GM23338 (cell line): Measurements from ENCODE around the gene SIGLEC6. TPM values are rescaled to one million over a fixed set of nuclear protein-coding genes. Genes with fewer than 3 reads are reported as not detected.

Source experiments
- ATAC-seq: fragments of 200-7000 bp; cut with Tn5 transposase; 3 replicates; pipeline ENCODE4 v1.9.1; 2020
- DNase-seq: peaks from one replicate; pipeline ENCODE4 v3.0.0-alpha.2; 2015; ENCODE audit warnings: low spot score
- H2AFZ ChIP-seq: fragments of 200-600 bp; sonication (generic); 2 replicates; pipeline ENCODE4 v1.8.0; 2016; ENCODE audit warnings: antibody characterized with exemption, mild to moderate bottlenecking, moderate library complexity
- H3F3A ChIP-seq: fragments of 200-600 bp; sonication (generic); replicated peaks from 2 replicates; pipeline ENCODE4 v1.8.0; 2017; ENCODE audit warnings: antibody characterized with exemption, mixed run types, low read depth
- H3K27ac ChIP-seq: fragments of 200-600 bp; sonication (generic); 2 replicates; pipeline ENCODE4 v1.6.1; 2016; ENCODE audit warnings: low read depth
- H3K27me3 ChIP-seq: fragments of 200-600 bp; sonication (generic); 2 replicates; pipeline ENCODE4 v1.8.0; 2016; ENCODE audit warnings: mild to moderate bottlenecking, mixed run types, moderate library complexity; ENCODE audit not compliant: insufficient read depth
- H3K36me3 ChIP-seq: fragments of 200-600 bp; sonication (generic); 2 replicates; pipeline ENCODE4 v1.8.0; 2016; ENCODE audit warnings: mild to moderate bottlenecking; ENCODE audit not compliant: insufficient read depth
- H3K4me1 ChIP-seq: fragments of 200-600 bp; sonication (generic); 2 replicates; pipeline ENCODE4 v1.8.0; 2016; ENCODE audit warnings: mild to moderate bottlenecking, moderate library complexity; ENCODE audit not compliant: insufficient read depth
- H3K4me2 ChIP-seq: fragments of 200-600 bp; sonication (generic); 2 replicates; pipeline ENCODE4 v1.7.1; 2017; ENCODE audit warnings: mixed run types
- H3K4me3 ChIP-seq: fragments of 200-600 bp; sonication (generic); 2 replicates; pipeline ENCODE4 v1.6.1; 2016; ENCODE audit warnings: mixed run types
- H3K79me2 ChIP-seq: fragments of 200-600 bp; sonication (generic); replicated peaks from 2 replicates; pipeline ENCODE4 v1.8.0; 2017; ENCODE audit warnings: mild to moderate bottlenecking; ENCODE audit not compliant: insufficient read depth
- H3K9me2 ChIP-seq: fragments of 200-600 bp; sonication (generic); 2 replicates; pipeline ENCODE4 v1.8.0; 2017; ENCODE audit not compliant: insufficient read depth
- H4K20me1 ChIP-seq: fragments of 200-600 bp; sonication (generic); replicated peaks from 2 replicates; pipeline ENCODE4 v1.8.0; 2017; ENCODE audit warnings: mild to moderate bottlenecking; ENCODE audit not compliant: insufficient read depth
- H3K27ac Mint-ChIP-seq: 2 replicates; pipeline ENCODE4 v1.8.0; 2020; ENCODE audit warnings: inconsistent platforms, mild to moderate bottlenecking, moderate library complexity, mixed read lengths
- H3K27me3 Mint-ChIP-seq: 3 replicates; pipeline ENCODE4 v1.8.0; 2022; ENCODE audit warnings: low read depth, mild to moderate bottlenecking, moderate library complexity, mixed read lengths, inconsistent platforms; ENCODE audit not compliant: insufficient read depth, poor library complexity
- H3K36me3 Mint-ChIP-seq: 3 replicates; pipeline ENCODE4 v1.8.0; 2021; ENCODE audit warnings: low read depth, mild to moderate bottlenecking, inconsistent platforms, moderate library complexity, mixed read lengths
- H3K4me1 Mint-ChIP-seq: 3 replicates; pipeline ENCODE4 v1.8.0; 2020; ENCODE audit warnings: mild to moderate bottlenecking, inconsistent platforms, mixed read lengths
- H3K4me3 Mint-ChIP-seq: 3 replicates; pipeline ENCODE4 v1.8.0; 2021; ENCODE audit warnings: moderate library complexity, mild to moderate bottlenecking, inconsistent platforms, mixed read lengths
- H3K9me3 Mint-ChIP-seq: 3 replicates; pipeline ENCODE4 v1.8.0; 2020; ENCODE audit warnings: moderate library complexity, mild to moderate bottlenecking, inconsistent platforms, mixed read lengths
- CREB1 ChIP-seq: fragments of 250-450 bp; sonication (Bioruptor Pico); IDR thresholded peaks from 2 replicates; pipeline ENCODE4 v1.5.0; 2020; ENCODE audit warnings: low read depth, mild to moderate bottlenecking, moderate library complexity
- JUNB ChIP-seq: IDR thresholded peaks from one replicate; pipeline ENCODE4 v1.6.1; 2016; ENCODE audit warnings: antibody characterized with exemption; ENCODE audit not compliant: unreplicated experiment
- NANOG ChIP-seq: IDR thresholded peaks from 2 replicates; pipeline ENCODE4 v1.6.1; 2016; ENCODE audit warnings: antibody characterized with exemption, borderline replicate concordance
- POLR2AphosphoS5 ChIP-seq: IDR thresholded peaks from 2 replicates; pipeline ENCODE4 v1.6.1; 2016; ENCODE audit warnings: antibody characterized with exemption, low read depth
- ZNF331 ChIP-seq: fragments of 250-450 bp; sonication (Bioruptor Pico); IDR thresholded peaks from 2 replicates; pipeline ENCODE4 v1.5.0; 2020; ENCODE audit warnings: low read depth, mild to moderate bottlenecking, moderate library complexity
- polyA plus RNA-seq: library from polyadenylated mRNA; unstranded; fragments of >200 nt; fragmentation: Nextera tagmentation; extraction: Ambion mirVana; gene quantifications from 2 replicates; pipeline ENCODE4 v1.2.1, GENCODE V29; 2016
- total RNA-seq: library from RNA; depleted of rRNA; stranded (reverse); fragments of >200 nt; shearing (Covaris generic); gene quantifications from 2 replicates; pipeline ENCODE4 v1.2.3, GENCODE V29; 2014
- TF ChIP-seq, protein P1 (sequence below): fragments of 250-450 bp; sonication (Bioruptor Pico); IDR thresholded peaks from 2 replicates; pipeline ENCODE4 v1.5.0; 2020; ENCODE audit warnings: mild to moderate bottlenecking, moderate library complexity
- TF ChIP-seq, protein P2 (sequence below), 2 experiments: fragments of 200-600 bp in 1 of 2; sonication (generic) in 1 of 2; conservative IDR thresholded peaks; 2 replicates each; pipeline versions ENCODE4 v1.5.1 to v1.6.1; 2016 to 2017; ENCODE audit warnings: antibody characterized with exemption in 2 of 2, low read depth in 2 of 2, mild to moderate bottlenecking in 2 of 2, moderate library complexity in 1 of 2
- TF ChIP-seq, protein P3 (sequence below): IDR thresholded peaks from 2 replicates; pipeline ENCODE4 v1.6.1; 2016; ENCODE audit warnings: antibody characterized with exemption
- TF ChIP-seq, protein P4 (sequence below): IDR thresholded peaks from one replicate; pipeline ENCODE4 v1.6.1; 2018; ENCODE audit warnings: antibody characterized with exemption; ENCODE audit not compliant: unreplicated experiment

Gene SIGLEC6
- total and polyA plus RNA-seq, 2 experiments from 2014 or later, result 0.76 TPM; not detected in 1

DNA sequence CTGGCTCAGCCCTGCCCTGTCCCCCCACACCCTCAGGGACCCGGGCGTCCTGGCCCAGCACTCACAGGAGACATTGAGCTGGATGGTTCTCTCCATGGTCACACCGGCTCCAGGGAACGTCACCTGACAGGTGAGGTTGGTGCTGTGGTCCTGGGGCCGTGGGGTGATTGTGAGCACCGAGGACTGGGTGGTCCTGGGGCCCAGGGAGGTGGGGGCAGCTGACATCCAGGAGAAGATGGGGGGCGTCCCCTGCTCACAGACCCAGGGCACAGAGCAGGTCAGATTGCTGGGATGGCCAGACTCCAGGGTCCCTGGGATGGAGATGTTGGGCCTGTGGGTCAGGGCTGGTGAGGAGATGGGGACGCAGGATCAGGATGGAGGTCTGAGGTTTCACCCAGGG lies 854 bp downstream of the SIGLEC6 start:
- H4K20me1 ChIP-seq, result no peaks in the 10 kb centered on the region
- Mint-ChIP-seq H3K4me3 (no peak overlapping the region), H3K27me3 (no peaks in the 10 kb centered on the region), H3K4me1 (no peaks in the 10 kb centered on the region), H3K27ac (no peak overlapping the region), H3K36me3 (peaks cover 12% of the 10 kb centered on the region), H3K9me3 (peaks cover 88% of the 10 kb centered on the region)
- H3K27ac ChIP-seq, result no peak overlapping the region
- H3K4me2 ChIP-seq, result no peak overlapping the region
- H3F3A ChIP-seq, result no peaks in the 10 kb centered on the region
- H3K36me3 ChIP-seq, result no peaks in the 10 kb centered on the region
- ATAC-seq (no peak), DNase-seq (no peak)
- no peaks in the 10 kb centered on the region; the same call in 1 of the 2 replicates for H3K4me1 ChIP-seq
- no peak overlapping the region for H3K4me3 ChIP-seq
- TF ChIP-seq POLR2AphosphoS5 (no peak), CREB1 (CRISPR knock-in tag) (no peak), ZNF331 (CRISPR knock-in tag) (no peak), JUNB (no peak), NANOG (no peak)
- TF ChIP-seq, protein P1, sequence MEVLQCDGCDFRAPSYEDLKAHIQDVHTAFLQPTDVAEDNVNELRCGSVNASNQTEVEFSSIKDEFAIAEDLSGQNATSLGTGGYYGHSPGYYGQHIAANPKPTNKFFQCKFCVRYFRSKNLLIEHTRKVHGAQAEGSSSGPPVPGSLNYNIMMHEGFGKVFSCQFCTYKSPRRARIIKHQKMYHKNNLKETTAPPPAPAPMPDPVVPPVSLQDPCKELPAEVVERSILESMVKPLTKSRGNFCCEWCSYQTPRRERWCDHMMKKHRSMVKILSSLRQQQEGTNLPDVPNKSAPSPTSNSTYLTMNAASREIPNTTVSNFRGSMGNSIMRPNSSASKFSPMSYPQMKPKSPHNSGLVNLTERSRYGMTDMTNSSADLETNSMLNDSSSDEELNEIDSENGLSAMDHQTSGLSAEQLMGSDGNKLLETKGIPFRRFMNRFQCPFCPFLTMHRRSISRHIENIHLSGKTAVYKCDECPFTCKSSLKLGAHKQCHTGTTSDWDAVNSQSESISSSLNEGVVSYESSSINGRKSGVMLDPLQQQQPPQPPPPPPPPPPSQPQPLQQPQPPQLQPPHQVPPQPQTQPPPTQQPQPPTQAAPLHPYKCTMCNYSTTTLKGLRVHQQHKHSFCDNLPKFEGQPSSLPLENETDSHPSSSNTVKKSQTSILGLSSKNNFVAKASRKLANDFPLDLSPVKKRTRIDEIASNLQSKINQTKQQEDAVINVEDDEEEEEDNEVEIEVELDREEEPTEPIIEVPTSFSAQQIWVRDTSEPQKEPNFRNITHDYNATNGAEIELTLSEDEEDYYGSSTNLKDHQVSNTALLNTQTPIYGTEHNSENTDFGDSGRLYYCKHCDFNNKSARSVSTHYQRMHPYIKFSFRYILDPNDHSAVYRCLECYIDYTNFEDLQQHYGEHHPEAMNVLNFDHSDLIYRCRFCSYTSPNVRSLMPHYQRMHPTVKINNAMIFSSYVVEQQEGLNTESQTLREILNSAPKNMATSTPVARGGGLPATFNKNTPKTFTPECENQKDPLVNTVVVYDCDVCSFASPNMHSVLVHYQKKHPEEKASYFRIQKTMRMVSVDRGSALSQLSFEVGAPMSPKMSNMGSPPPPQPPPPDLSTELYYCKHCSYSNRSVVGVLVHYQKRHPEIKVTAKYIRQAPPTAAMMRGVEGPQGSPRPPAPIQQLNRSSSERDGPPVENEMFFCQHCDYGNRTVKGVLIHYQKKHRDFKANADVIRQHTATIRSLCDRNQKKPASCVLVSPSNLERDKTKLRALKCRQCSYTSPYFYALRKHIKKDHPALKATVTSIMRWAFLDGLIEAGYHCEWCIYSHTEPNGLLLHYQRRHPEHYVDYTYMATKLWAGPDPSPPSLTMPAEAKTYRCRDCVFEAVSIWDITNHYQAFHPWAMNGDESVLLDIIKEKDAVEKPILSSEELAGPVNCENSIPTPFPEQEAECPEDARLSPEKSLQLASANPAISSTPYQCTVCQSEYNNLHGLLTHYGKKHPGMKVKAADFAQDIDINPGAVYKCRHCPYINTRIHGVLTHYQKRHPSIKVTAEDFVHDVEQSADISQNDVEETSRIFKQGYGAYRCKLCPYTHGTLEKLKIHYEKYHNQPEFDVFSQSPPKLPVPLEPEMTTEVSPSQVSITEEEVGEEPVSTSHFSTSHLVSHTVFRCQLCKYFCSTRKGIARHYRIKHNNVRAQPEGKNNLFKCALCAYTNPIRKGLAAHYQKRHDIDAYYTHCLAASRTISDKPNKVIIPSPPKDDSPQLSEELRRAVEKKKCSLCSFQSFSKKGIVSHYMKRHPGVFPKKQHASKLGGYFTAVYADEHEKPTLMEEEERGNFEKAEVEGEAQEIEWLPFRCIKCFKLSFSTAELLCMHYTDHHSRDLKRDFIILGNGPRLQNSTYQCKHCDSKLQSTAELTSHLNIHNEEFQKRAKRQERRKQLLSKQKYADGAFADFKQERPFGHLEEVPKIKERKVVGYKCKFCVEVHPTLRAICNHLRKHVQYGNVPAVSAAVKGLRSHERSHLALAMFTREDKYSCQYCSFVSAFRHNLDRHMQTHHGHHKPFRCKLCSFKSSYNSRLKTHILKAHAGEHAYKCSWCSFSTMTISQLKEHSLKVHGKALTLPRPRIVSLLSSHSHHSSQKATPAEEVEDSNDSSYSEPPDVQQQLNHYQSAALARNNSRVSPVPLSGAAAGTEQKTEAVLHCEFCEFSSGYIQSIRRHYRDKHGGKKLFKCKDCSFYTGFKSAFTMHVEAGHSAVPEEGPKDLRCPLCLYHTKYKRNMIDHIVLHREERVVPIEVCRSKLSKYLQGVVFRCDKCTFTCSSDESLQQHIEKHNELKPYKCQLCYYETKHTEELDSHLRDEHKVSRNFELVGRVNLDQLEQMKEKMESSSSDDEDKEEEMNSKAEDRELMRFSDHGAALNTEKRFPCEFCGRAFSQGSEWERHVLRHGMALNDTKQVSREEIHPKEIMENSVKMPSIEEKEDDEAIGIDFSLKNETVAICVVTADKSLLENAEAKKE (CRISPR knock-in tag), result no peak
- TF ChIP-seq, protein P2, sequence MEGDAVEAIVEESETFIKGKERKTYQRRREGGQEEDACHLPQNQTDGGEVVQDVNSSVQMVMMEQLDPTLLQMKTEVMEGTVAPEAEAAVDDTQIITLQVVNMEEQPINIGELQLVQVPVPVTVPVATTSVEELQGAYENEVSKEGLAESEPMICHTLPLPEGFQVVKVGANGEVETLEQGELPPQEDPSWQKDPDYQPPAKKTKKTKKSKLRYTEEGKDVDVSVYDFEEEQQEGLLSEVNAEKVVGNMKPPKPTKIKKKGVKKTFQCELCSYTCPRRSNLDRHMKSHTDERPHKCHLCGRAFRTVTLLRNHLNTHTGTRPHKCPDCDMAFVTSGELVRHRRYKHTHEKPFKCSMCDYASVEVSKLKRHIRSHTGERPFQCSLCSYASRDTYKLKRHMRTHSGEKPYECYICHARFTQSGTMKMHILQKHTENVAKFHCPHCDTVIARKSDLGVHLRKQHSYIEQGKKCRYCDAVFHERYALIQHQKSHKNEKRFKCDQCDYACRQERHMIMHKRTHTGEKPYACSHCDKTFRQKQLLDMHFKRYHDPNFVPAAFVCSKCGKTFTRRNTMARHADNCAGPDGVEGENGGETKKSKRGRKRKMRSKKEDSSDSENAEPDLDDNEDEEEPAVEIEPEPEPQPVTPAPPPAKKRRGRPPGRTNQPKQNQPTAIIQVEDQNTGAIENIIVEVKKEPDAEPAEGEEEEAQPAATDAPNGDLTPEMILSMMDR (conservative IDR thresholded peaks at IDR 0.05; ENCODE audit: low read depth in 2 of 2), result no peak
- TF ChIP-seq, protein P3, sequence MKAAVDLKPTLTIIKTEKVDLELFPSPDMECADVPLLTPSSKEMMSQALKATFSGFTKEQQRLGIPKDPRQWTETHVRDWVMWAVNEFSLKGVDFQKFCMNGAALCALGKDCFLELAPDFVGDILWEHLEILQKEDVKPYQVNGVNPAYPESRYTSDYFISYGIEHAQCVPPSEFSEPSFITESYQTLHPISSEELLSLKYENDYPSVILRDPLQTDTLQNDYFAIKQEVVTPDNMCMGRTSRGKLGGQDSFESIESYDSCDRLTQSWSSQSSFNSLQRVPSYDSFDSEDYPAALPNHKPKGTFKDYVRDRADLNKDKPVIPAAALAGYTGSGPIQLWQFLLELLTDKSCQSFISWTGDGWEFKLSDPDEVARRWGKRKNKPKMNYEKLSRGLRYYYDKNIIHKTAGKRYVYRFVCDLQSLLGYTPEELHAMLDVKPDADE, result no peak
- TF ChIP-seq, protein P4, sequence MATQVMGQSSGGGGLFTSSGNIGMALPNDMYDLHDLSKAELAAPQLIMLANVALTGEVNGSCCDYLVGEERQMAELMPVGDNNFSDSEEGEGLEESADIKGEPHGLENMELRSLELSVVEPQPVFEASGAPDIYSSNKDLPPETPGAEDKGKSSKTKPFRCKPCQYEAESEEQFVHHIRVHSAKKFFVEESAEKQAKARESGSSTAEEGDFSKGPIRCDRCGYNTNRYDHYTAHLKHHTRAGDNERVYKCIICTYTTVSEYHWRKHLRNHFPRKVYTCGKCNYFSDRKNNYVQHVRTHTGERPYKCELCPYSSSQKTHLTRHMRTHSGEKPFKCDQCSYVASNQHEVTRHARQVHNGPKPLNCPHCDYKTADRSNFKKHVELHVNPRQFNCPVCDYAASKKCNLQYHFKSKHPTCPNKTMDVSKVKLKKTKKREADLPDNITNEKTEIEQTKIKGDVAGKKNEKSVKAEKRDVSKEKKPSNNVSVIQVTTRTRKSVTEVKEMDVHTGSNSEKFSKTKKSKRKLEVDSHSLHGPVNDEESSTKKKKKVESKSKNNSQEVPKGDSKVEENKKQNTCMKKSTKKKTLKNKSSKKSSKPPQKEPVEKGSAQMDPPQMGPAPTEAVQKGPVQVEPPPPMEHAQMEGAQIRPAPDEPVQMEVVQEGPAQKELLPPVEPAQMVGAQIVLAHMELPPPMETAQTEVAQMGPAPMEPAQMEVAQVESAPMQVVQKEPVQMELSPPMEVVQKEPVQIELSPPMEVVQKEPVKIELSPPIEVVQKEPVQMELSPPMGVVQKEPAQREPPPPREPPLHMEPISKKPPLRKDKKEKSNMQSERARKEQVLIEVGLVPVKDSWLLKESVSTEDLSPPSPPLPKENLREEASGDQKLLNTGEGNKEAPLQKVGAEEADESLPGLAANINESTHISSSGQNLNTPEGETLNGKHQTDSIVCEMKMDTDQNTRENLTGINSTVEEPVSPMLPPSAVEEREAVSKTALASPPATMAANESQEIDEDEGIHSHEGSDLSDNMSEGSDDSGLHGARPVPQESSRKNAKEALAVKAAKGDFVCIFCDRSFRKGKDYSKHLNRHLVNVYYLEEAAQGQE, result no peak
- no peaks in the 10 kb centered on the region for H3K79me2 ChIP-seq
- H3K9me2 ChIP-seq, result no peaks in the 10 kb centered on the region
- no peaks in the 10 kb centered on the region for H3K27me3 ChIP-seq
- no peak overlapping the region for H2AFZ ChIP-seq
